GM23248 (cell line): Measurements from ENCODE around the gene ENDOV. TPM values are rescaled to one million over a fixed set of nuclear protein-coding genes. Genes with fewer than 3 reads are reported as not detected.

Source experiments
- DNase-seq: peaks from one replicate; pipeline ENCODE4 v3.0.0-alpha.2; 2015
- H2AFZ ChIP-seq: fragments of 200-600 bp; sonication (generic); 2 replicates; pipeline ENCODE4 v1.6.1; 2016; ENCODE audit warnings: antibody characterized with exemption
- H3F3A ChIP-seq: fragments of 200-600 bp; sonication (generic); 2 replicates; pipeline ENCODE4 v1.6.1; 2016; ENCODE audit warnings: mild to moderate bottlenecking, antibody characterized with exemption, mixed run types; ENCODE audit not compliant: insufficient read depth
- H3K27ac ChIP-seq: fragments of 200-600 bp; sonication (generic); 2 replicates; pipeline ENCODE4 v1.5.1; 2016; ENCODE audit warnings: mild to moderate bottlenecking
- H3K27me3 ChIP-seq: fragments of 200-600 bp; sonication (generic); replicated peaks from 2 replicates; pipeline ENCODE4 v1.6.1; 2016; ENCODE audit warnings: mild to moderate bottlenecking; ENCODE audit not compliant: insufficient read depth
- H3K36me3 ChIP-seq: fragments of 200-600 bp; sonication (generic); 2 replicates; pipeline ENCODE4 v1.6.1; 2016; ENCODE audit warnings: low read depth, mild to moderate bottlenecking
- H3K4me1 ChIP-seq: fragments of 200-600 bp; sonication (generic); 2 replicates; pipeline ENCODE4 v1.6.1; 2016; ENCODE audit warnings: mild to moderate bottlenecking; ENCODE audit not compliant: insufficient read depth
- H3K4me2 ChIP-seq: fragments of 200-600 bp; sonication (generic); one replicate; pipeline ENCODE4 v1.6.1; 2016; ENCODE audit warnings: mild to moderate bottlenecking; ENCODE audit not compliant: unreplicated experiment
- H3K4me3 ChIP-seq: fragments of 200-600 bp; sonication (generic); 2 replicates; pipeline ENCODE4 v1.5.1; 2016; ENCODE audit warnings: mild to moderate bottlenecking
- H3K79me2 ChIP-seq: fragments of 200-600 bp; sonication (generic); 2 replicates; pipeline ENCODE4 v1.6.1; 2016; ENCODE audit warnings: mild to moderate bottlenecking; ENCODE audit not compliant: insufficient read depth
- H3K9ac ChIP-seq: fragments of 200-600 bp; sonication (generic); 2 replicates; pipeline ENCODE4 v1.6.1; 2016; ENCODE audit warnings: mild to moderate bottlenecking
- H3K9me2 ChIP-seq: fragments of 200-600 bp; sonication (generic); 2 replicates; pipeline ENCODE4 v1.6.1; 2016; ENCODE audit warnings: mixed run types, mild to moderate bottlenecking, moderate library complexity; ENCODE audit not compliant: insufficient read depth
- H3K9me3 ChIP-seq: fragments of 200-600 bp; sonication (generic); one replicate; pipeline ENCODE4 v1.6.1; 2017; ENCODE audit warnings: low read depth
- H4K20me1 ChIP-seq: fragments of 200-600 bp; sonication (generic); 2 replicates; pipeline ENCODE4 v1.6.0; 2016; ENCODE audit not compliant: insufficient read depth
- EZH2 ChIP-seq: fragments of 200-600 bp; sonication (generic); IDR thresholded peaks from 2 replicates; pipeline ENCODE4 v1.6.1; 2018; ENCODE audit warnings: antibody characterized with exemption, mild to moderate bottlenecking; ENCODE audit not compliant: insufficient read depth, poor library complexity, severe bottlenecking
- EZH2phosphoT487 ChIP-seq: fragments of 200-600 bp; sonication (generic); IDR thresholded peaks from 2 replicates; pipeline ENCODE4 v1.6.1; 2018; ENCODE audit warnings: antibody characterized with exemption, moderate library complexity, mild to moderate bottlenecking, low read depth; ENCODE audit not compliant: insufficient read depth
- WGBS, 2 experiments: methylation state at CpG; one replicate each; pipeline ENCODE4 v1.1.6; 2015 to 2017; ENCODE audit warnings: low lambda C conversion rate in 2 of 2, low coverage in 1 of 2; ENCODE audit errors: missing lambda C conversion rate in 2 of 2; 5-methylcytosine and 5-hydroxymethylcytosine counted together
- in situ Hi-C: fragments of 300-500 bp; cut with MboI; formaldehyde crosslinking; loops from 2 replicates; pipeline ENCODE4 v1.15.0; 2020
- polyA plus RNA-seq: library from polyadenylated mRNA; unstranded; fragments of >200 nt; fragmentation: Nextera tagmentation; extraction: Ambion mirVana; gene quantifications from 2 replicates; pipeline ENCODE4 v1.2.1, GENCODE V29; 2016
- total RNA-seq: library from RNA; depleted of rRNA; stranded (reverse); fragments of >200 nt; shearing (Covaris generic); gene quantifications from 2 replicates; pipeline ENCODE4 v1.2.3, GENCODE V29; 2014

The ENDOV gene
- total and polyA plus RNA-seq, 2 experiments from 2014 or later: 25.1 to 25.7 TPM

GRCh38 chr17:80482058-80482318 is 67.0 kb downstream of the ENDOV start:
- in situ Hi-C loops: no loop called here
- H3F3A ChIP-seq: no peaks in the 10 kb centered on the region
- no peaks in the 10 kb centered on the region for H3K36me3 ChIP-seq
- no peak overlapping the region for H3K27ac ChIP-seq
- TF ChIP-seq EZH2phosphoT487 (no peak), EZH2 (no peak)
- whole genome bisulfite sequencing, 2 experiments: 86 to 94% methylated on average over 4 of the region's 4 CpGs
- H3K4me3 ChIP-seq: no peak overlapping the region
- H4K20me1 ChIP-seq: no peaks in the 10 kb centered on the region
- no peaks in the 10 kb centered on the region for H3K4me1 ChIP-seq
- H3K9me2 ChIP-seq: no peaks in the 10 kb centered on the region
- H3K79me2 ChIP-seq: no peaks in the 10 kb centered on the region
- no peak overlapping the region for H3K4me2 ChIP-seq
- no peak overlapping the region for H3K9ac ChIP-seq
- H2AFZ ChIP-seq: no peak overlapping the region
- peaks cover 47% of the 10 kb centered on the region for H3K27me3 ChIP-seq
- no peaks in the 10 kb centered on the region for H3K9me3 ChIP-seq
- DNase-seq: no peak

DNA sequence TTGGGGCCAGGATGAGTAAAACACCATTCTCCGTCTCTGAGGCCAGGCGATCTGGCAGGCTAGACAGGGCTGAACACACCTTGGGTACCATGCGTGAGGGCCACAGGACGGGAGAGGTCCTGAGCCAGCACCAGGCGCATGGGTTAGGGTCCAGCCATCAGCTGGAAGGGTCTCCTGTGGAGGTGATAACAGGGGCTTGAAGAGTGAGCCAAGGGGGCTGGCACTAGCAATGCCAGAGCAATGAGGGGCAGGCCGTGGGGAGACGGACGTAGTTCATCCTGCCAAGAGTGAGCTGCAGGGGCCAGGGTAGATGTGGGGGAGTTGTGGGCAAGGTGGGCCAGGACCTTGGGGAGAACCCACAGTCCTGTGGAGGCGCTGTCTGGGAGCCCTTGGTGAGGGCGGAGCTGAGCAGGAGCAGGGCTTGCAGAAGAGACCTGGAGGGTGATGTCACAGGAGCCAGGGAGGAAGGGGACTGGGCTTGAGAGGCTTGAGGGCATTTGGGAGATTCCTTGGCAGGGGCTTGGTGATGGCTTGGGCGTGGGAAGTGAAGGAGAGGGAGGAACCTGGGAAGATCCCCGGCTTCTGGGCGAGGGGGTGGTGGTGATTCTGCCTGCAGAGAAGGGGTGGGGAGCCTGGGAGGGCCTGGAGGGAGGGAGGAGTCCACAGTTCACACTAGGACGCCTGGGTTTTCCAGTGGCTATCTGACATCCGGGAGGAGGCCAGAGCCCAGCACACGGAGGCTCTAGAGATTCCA is 67.8 kb downstream of the ENDOV start:
- TF ChIP-seq EZH2phosphoT487 (no peak), EZH2 (no peak)
- H4K20me1 ChIP-seq: no peaks in the 10 kb centered on the region
- no peak overlapping the region for H2AFZ ChIP-seq
- peak; percentile 29 for DNase-seq
- H3K9me3 ChIP-seq: no peaks in the 10 kb centered on the region
- no peaks in the 10 kb centered on the region for H3K36me3 ChIP-seq
- no peak overlapping the region for H3K9ac ChIP-seq
- H3F3A ChIP-seq: no peaks in the 10 kb centered on the region
- H3K27me3 ChIP-seq: peaks cover 41% of the 10 kb centered on the region
- H3K4me1 ChIP-seq: no peaks in the 10 kb centered on the region
- no peak overlapping the region for H3K4me2 ChIP-seq
- H3K27ac ChIP-seq: no peak overlapping the region
- H3K9me2 ChIP-seq: no peaks in the 10 kb centered on the region
- no peak overlapping the region for H3K4me3 ChIP-seq
- 42 to 46% methylated on average over 15 to 16 of the region's 16 CpGs for WGBS, 2 experiments
- in situ Hi-C loops: no loop called here
- no peaks in the 10 kb centered on the region for H3K79me2 ChIP-seq

GRCh38 chr17:80485846-80486245 is 70.9 kb downstream of the ENDOV start:
- Histone ChIP-seq H3K4me1 (no peaks in the 10 kb centered on the region), H3K4me3 (no peak overlapping the region), H3K36me3 (no peaks in the 10 kb centered on the region), H4K20me1 (no peaks in the 10 kb centered on the region), H3K27ac (no peak overlapping the region), H3K4me2 (no peak overlapping the region), H3K27me3 (peaks cover 20% of the 10 kb centered on the region; the same call in 1 of the 2 replicates), H3F3A (no peaks in the 10 kb centered on the region), H2AFZ (no peak overlapping the region), H3K79me2 (no peaks in the 10 kb centered on the region), H3K9me2 (no peaks in the 10 kb centered on the region), H3K9me3 (no peaks in the 10 kb centered on the region), H3K9ac (no peak overlapping the region)
- WGBS, 2 experiments: 48 to 50% methylated on average over 10 of the region's 10 CpGs
- DNase-seq: no peak
- in situ Hi-C loops: no loop called here
- TF ChIP-seq EZH2phosphoT487 (no peak), EZH2 (no peak)

DNA sequence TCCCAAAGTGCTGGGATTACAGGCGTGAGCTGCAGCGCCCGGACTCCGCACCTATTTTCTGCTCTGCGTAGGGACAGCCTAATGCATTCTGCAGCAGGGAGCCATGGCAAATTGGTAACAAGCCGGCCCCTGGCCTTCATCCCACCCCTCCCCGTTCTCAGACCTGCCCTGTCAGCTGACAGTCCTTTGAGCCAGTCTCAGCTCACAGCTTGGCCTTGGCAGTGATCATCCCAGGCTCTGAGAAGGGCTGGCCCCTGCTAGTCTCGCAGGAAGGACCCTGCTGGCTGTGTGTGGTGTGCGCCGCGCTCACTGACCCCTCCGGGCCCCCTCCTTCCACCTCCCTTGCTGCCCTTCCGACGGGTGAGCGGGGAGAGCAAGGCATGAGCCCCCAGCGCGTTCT is 71.7 kb downstream of the ENDOV start:
- DNase-seq: no peak
- peaks cover 12% of the 10 kb centered on the region; the same call in 1 of the 2 replicates for H3K27me3 ChIP-seq
- H3K4me3 ChIP-seq: no peak overlapping the region
- H2AFZ ChIP-seq: no peak overlapping the region
- WGBS, 2 experiments: 38 to 43% methylated on average over 14 to 17 of the region's 17 CpGs
- H4K20me1 ChIP-seq: no peaks in the 10 kb centered on the region
- no peaks in the 10 kb centered on the region for H3K4me1 ChIP-seq
- in situ Hi-C loops: no loop called here
- H3K36me3 ChIP-seq: no peaks in the 10 kb centered on the region
- no peaks in the 10 kb centered on the region for H3K9me2 ChIP-seq
- H3F3A ChIP-seq: no peaks in the 10 kb centered on the region
- no peaks in the 10 kb centered on the region for H3K9me3 ChIP-seq
- H3K9ac ChIP-seq: no peak overlapping the region
- no peak overlapping the region for H3K4me2 ChIP-seq
- H3K27ac ChIP-seq: no peak overlapping the region
- TF ChIP-seq EZH2phosphoT487 (no peak), EZH2 (no peak)
- H3K79me2 ChIP-seq: no peaks in the 10 kb centered on the region
